OCI-LY3 (cell line): ENCODE measurements around the gene RBCK1.
"Not testable (repeated sequence)": the region's sequence is repeated elsewhere in the genome, so short reads cannot be mapped to it uniquely, and the experiment has no call there.

Experiments
- H2AFZ ChIP-seq: fragments of 200-600, 300-600 bp; shearing (Covaris generic); 2 replicates; pipeline ENCODE4 v1.6.0; 2014; ENCODE audit warnings: antibody characterized with exemption, low read depth, low read length
- H3K27ac ChIP-seq: fragments of 200-600, 300-600 bp; sonication (generic); 2 replicates; pipeline ENCODE4 v1.5.1; 2014; ENCODE audit warnings: mild to moderate bottlenecking, low read length, moderate library complexity, mixed read lengths
- H3K27me3 ChIP-seq: fragments of 200-600, 300-600 bp; sonication (generic); 2 replicates; pipeline ENCODE4 v1.6.1; 2014; ENCODE audit warnings: low read depth, low read length, mixed read lengths
- H3K36me3 ChIP-seq: fragments of 200-600, 300-600 bp; sonication (generic); replicated peaks from 2 replicates; pipeline ENCODE3; 2014; ENCODE audit warnings: low read depth, low read length, mixed read lengths
- H3K4me1 ChIP-seq: fragments of 300-600, 200-600 bp; sonication (generic); 2 replicates; pipeline ENCODE4 v1.6.1; 2014; ENCODE audit warnings: low read length, mixed read lengths
- H3K4me2 ChIP-seq: fragments of 200-600, 300-600 bp; sonication (generic); 2 replicates; pipeline ENCODE4 v1.6.1; 2014; ENCODE audit warnings: low read length, mixed read lengths
- H3K4me3 ChIP-seq: fragments of 300-600, 200-600 bp; sonication (generic); 2 replicates; pipeline ENCODE4 v1.5.1; 2014; ENCODE audit warnings: antibody characterized with exemption, mild to moderate bottlenecking, low read length, moderate library complexity
- H3K79me2 ChIP-seq: fragments of 300-600, 200-600 bp; shearing (Covaris generic); 2 replicates; pipeline ENCODE4 v1.6.1; 2014; ENCODE audit warnings: mild to moderate bottlenecking, low read length, mixed read lengths
- H3K9ac ChIP-seq: fragments of 300-600, 200-600 bp; shearing (Covaris generic); 2 replicates; pipeline ENCODE4 v1.6.0; 2014; ENCODE audit warnings: mild to moderate bottlenecking, low read length, moderate library complexity
- H3K9me3 ChIP-seq: fragments of 200-600, 300-600 bp; shearing (Covaris generic); 2 replicates; pipeline ENCODE4 v1.6.1; 2014; ENCODE audit warnings: low read length, mixed read lengths; ENCODE audit not compliant: insufficient read depth
- H4K20me1 ChIP-seq: fragments of 200-600, 300-600 bp; sonication (generic); 2 replicates; pipeline ENCODE4 v1.6.1; 2016; ENCODE audit warnings: low read length, mixed read lengths; ENCODE audit not compliant: insufficient read depth
- CTCF ChIP-seq: fragments of 200-600, 300-600 bp; sonication (generic); IDR thresholded peaks from 2 replicates; pipeline ENCODE4 v1.5.1; 2014; ENCODE audit warnings: antibody characterized with exemption, low read length, low read depth
- EZH2phosphoT487 ChIP-seq: fragments of 200-600 bp; shearing (Covaris generic); IDR thresholded peaks from 2 replicates; pipeline ENCODE4 v1.6.1; 2018; ENCODE audit warnings: antibody characterized with exemption, mixed run types, low read depth

RBCK1 gene

GRCh38 chr20:387520-387919 is 20.6 kb upstream of the RBCK1 start:
- Histone ChIP-seq H3K27ac (no peak overlapping the region), H3K79me2 (peaks cover 35% of the 10 kb centered on the region), H3K9ac (no peak overlapping the region), H3K4me3 (no peak overlapping the region), H3K36me3 (peaks cover 58% of the 10 kb centered on the region), H3K4me1 (peaks cover 3% of the 10 kb centered on the region), H2AFZ (no peak overlapping the region), H3K9me3 (no peaks in the 10 kb centered on the region), H4K20me1 (peaks cover 26% of the 10 kb centered on the region), H3K27me3 (no peaks in the 10 kb centered on the region), H3K4me2 (no peak overlapping the region)
- TF ChIP-seq CTCF (no peak), EZH2phosphoT487 (no peak)

- H3K4me3 ChIP-seq, result no peak overlapping the region
- H3K9ac ChIP-seq, result no peak overlapping the region
- no peak overlapping the region for H3K4me2 ChIP-seq
- peaks cover 63% of the 10 kb centered on the region for H3K36me3 ChIP-seq
- H3K27me3 ChIP-seq, result no peaks in the 10 kb centered on the region
- TF ChIP-seq EZH2phosphoT487, result no peak
- no peak for TF ChIP-seq CTCF
- H3K79me2 ChIP-seq, result peaks cover 27% of the 10 kb centered on the region
- H3K9me3 ChIP-seq, result no peaks in the 10 kb centered on the region
- H4K20me1 ChIP-seq, result peaks cover 18% of the 10 kb centered on the region
- H3K27ac ChIP-seq, result no peak overlapping the region
- no peak overlapping the region for H2AFZ ChIP-seq
- no peaks in the 10 kb centered on the region for H3K4me1 ChIP-seq
These were observed 19.8 kb upstream of the RBCK1 start for GRCh38 chr20:388034-388994.

- Histone ChIP-seq H3K27ac (no peak overlapping the region), H3K36me3 (peaks cover 67% of the 10 kb centered on the region), H3K9ac (no peak overlapping the region), H3K79me2 (peaks cover 19% of the 10 kb centered on the region), H3K4me1 (no peaks in the 10 kb centered on the region), H2AFZ (no peak overlapping the region), H3K4me2 (no peak overlapping the region), H3K9me3 (no peaks in the 10 kb centered on the region), H4K20me1 (peaks cover 9% of the 10 kb centered on the region; the same call in 1 of the 2 replicates), H3K27me3 (no peaks in the 10 kb centered on the region), H3K4me3 (no peak overlapping the region)
- no peak for TF ChIP-seq CTCF
- no peak for TF ChIP-seq EZH2phosphoT487
These were observed 18.9 kb upstream of the RBCK1 start for GRCh38 chr20:389220-389619.

GRCh38 chr20:391041-391711 is 16.9 kb upstream of the RBCK1 start:
- H3K9me3 ChIP-seq, result no peaks in the 10 kb centered on the region
- peaks cover 73% of the 10 kb centered on the region for H3K36me3 ChIP-seq
- no peak overlapping the region for H3K27ac ChIP-seq
- no peaks in the 10 kb centered on the region for H3K27me3 ChIP-seq
- H3K4me1 ChIP-seq, result no peaks in the 10 kb centered on the region
- no peak overlapping the region for H3K4me3 ChIP-seq
- no peak for TF ChIP-seq EZH2phosphoT487
- TF ChIP-seq CTCF, result no peak
- no peak overlapping the region for H3K9ac ChIP-seq
- H3K79me2 ChIP-seq, result peaks cover 6% of the 10 kb centered on the region; the same call in 1 of the 2 replicates
- H3K4me2 ChIP-seq, result no peak overlapping the region
- peaks cover 5% of the 10 kb centered on the region; the same call in 1 of the 2 replicates for H4K20me1 ChIP-seq
- no peak overlapping the region for H2AFZ ChIP-seq

GRCh38 chr20:393296-393695 is 14.8 kb upstream of the RBCK1 start:
- H3K27me3 ChIP-seq, H3K4me3 ChIP-seq, H3K4me2 ChIP-seq, H3K79me2 ChIP-seq, H4K20me1 ChIP-seq, H3K9ac ChIP-seq, H3K27ac ChIP-seq, H2AFZ ChIP-seq, H3K9me3 ChIP-seq, H3K4me1 ChIP-seq: not testable (repeated sequence)
- peaks cover 73% of the 10 kb centered on the region for H3K36me3 ChIP-seq
